PC-3 (cell line): Measurements from ENCODE around the gene C1orf198. TPM values are rescaled to one million over a fixed set of nuclear protein-coding genes. Genes with fewer than 3 reads are reported as not detected.

Experiments used
- ATAC-seq: fragments of 200-7000 bp; cut with Tn5 transposase; 2 replicates; pipeline ENCODE4 v1.9.1; 2020; ENCODE audit warnings: mild to moderate bottlenecking, moderate library complexity
- BruUV-seq: library from RNA; stranded (reverse); fragments of 400-500 nt; replicated peaks from 2 replicates; lab custom pipeline; 2021; lab: Mats Ljungman, UMichigan
- CTCF ChIA-PET: fragments of 300-600 bp; sonication (Branson Sonifier 250); formaldehyde crosslinking; loops from one replicate; lab custom pipeline; 2022; ENCODE audit warnings: antibody characterized with exemption; lab: Charles Lee
- POLR2A ChIA-PET: fragments of 300-600 bp; sonication (Branson Sonifier 250); formaldehyde crosslinking; loops from one replicate; lab custom pipeline; 2022; ENCODE audit warnings: antibody characterized with exemption; ENCODE audit not compliant: unreplicated experiment; lab: Charles Lee
- DNase-seq: peaks from one replicate; pipeline ENCODE4 v3.0.0-alpha.2; 2015
- H2AFZ ChIP-seq: fragments of 300-600 bp; sonication (generic); 2 replicates; pipeline ENCODE4 v1.6.0; 2016; ENCODE audit warnings: antibody characterized with exemption, low read length
- H3F3A ChIP-seq: fragments of 300-600 bp; sonication (generic); one replicate; pipeline ENCODE4 v1.6.0; 2017; ENCODE audit warnings: antibody characterized with exemption, low read length, control low read depth, mild to moderate bottlenecking; ENCODE audit not compliant: unreplicated experiment
- H3K27ac ChIP-seq: fragments of 300-600 bp; sonication (generic); 2 replicates; pipeline ENCODE4 v1.5.1; 2016; ENCODE audit warnings: mild to moderate bottlenecking, low read length
- H3K27me3 ChIP-seq: fragments of 300-600 bp; sonication (generic); 2 replicates; pipeline ENCODE4 v1.6.1; 2016; ENCODE audit warnings: low read length, mixed read lengths
- H3K36me3 ChIP-seq: fragments of 300-600 bp; sonication (generic); 2 replicates; pipeline ENCODE4 v1.6.1; 2016; ENCODE audit warnings: low read depth, mixed run types, low read length, mixed read lengths
- H3K4me1 ChIP-seq: fragments of 300-600 bp; sonication (generic); 2 replicates; pipeline ENCODE4 v1.5.1; 2016; ENCODE audit warnings: low read length; ENCODE audit not compliant: insufficient read depth
- H3K4me2 ChIP-seq: fragments of 300-600 bp; sonication (generic); 2 replicates; pipeline ENCODE4 v1.6.0; 2016; ENCODE audit warnings: low read length
- H3K4me3 ChIP-seq: fragments of 300-600 bp; sonication (generic); 2 replicates; pipeline ENCODE4 v1.5.1; 2016; ENCODE audit warnings: mild to moderate bottlenecking, low read length, mixed read lengths
- H3K79me2 ChIP-seq: fragments of 300-600 bp; sonication (generic); 2 replicates; pipeline ENCODE4 v1.6.1; 2017; ENCODE audit warnings: low read length, mixed read lengths
- H3K9ac ChIP-seq: fragments of 300-600 bp; sonication (generic); 2 replicates; pipeline ENCODE4 v1.6.0; 2016; ENCODE audit warnings: mild to moderate bottlenecking, low read length
- H3K9me2 ChIP-seq: fragments of 300-600 bp; sonication (generic); replicated peaks from 2 replicates; pipeline ENCODE4 v1.6.1; 2016; ENCODE audit warnings: mixed run types, low read length, mixed read lengths
- H3K9me3 ChIP-seq: fragments of 300-600 bp; sonication (generic); 2 replicates; pipeline ENCODE4 v1.6.1; 2016; ENCODE audit warnings: low read length, mixed read lengths
- H4K20me1 ChIP-seq: fragments of 300-600 bp; sonication (generic); 2 replicates; pipeline ENCODE4 v1.6.1; 2016; ENCODE audit warnings: low read length, mixed read lengths
- CTCF ChIP-seq: fragments of 300-600 bp; sonication (generic); conservative IDR thresholded peaks from 2 replicates; pipeline ENCODE4 v1.5.1; 2017; ENCODE audit warnings: antibody characterized with exemption, low read depth, mild to moderate bottlenecking, low read length
- EZH2 ChIP-seq: fragments of 300-600 bp; sonication (generic); IDR thresholded peaks from one replicate; pipeline ENCODE4 v1.6.1; 2017; ENCODE audit warnings: antibody characterized with exemption, mild to moderate bottlenecking, low read length; ENCODE audit not compliant: unreplicated experiment
- EZH2phosphoT487 ChIP-seq: fragments of 300-600 bp; sonication (generic); IDR thresholded peaks from 2 replicates; pipeline ENCODE4 v1.6.1; 2018; ENCODE audit warnings: mild to moderate bottlenecking, antibody characterized with exemption, low read length, borderline replicate concordance
- intact Hi-C: fragments of 100-400 bp; cut with micrococcal nuclease; formaldehyde crosslinking; loops from 2 replicates; pipeline ENCODE4 v1.9.0; 2023
- total RNA-seq: library from RNA; depleted of rRNA; stranded (reverse); fragments of >200 nt; gene quantifications from 2 replicates; pipeline ENCODE4 v1.2.3, GENCODE V29; 2014

The C1orf198 gene
- total RNA-seq, 1 experiment from 2014 or later, result 24.8 TPM

DNA sequence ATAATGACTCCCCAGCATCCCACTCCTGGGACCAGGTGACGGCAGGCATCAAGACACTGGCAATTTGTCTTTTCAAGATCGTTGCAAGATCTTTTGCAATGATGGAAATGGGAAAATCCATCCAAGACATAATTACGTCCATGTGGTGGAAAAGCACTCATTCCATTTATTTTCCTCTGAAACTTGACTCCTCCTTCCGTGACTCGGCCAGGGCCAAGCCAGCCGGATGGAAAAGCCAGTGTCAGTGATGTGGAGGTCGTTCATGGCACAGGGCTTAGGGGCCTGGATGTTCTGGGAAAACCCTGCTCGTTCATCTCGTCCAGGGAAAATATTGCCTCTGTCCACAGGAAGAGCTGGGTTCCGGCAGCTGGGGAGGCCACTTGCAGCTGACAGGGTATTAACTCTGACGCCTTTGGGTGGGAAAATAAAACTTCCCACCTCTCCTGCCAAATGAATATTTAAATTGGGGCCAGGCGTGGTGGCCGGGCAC lies 46.2 kb downstream of the C1orf198 start:
- no peak overlapping the region for H2AFZ ChIP-seq
- no peaks in the 10 kb centered on the region for H3K9me2 ChIP-seq
- 0 out of 2 replicates have a peak, but pooled peaks cover 4% of the 10 kb centered on the region for H3K27me3 ChIP-seq
- H3K9ac ChIP-seq, result no peak overlapping the region
- H3K4me2 ChIP-seq, result no peak overlapping the region
- peaks cover 23% of the 10 kb centered on the region for H3K4me1 ChIP-seq
- H3K9me3 ChIP-seq, result no peaks in the 10 kb centered on the region
- intact Hi-C loops, result no loop called here
- H3K27ac ChIP-seq, result no peak overlapping the region
- TF ChIP-seq CTCF (no peak), EZH2phosphoT487 (no peak), EZH2 (no peak)
- H4K20me1 ChIP-seq, result no peaks in the 10 kb centered on the region
- H3K36me3 ChIP-seq, result no peaks in the 10 kb centered on the region
- H3F3A ChIP-seq, result no peaks in the 10 kb centered on the region
- ChIA-PET CTCF (no interaction called here), POLR2A (no interaction called here)
- DNase-seq (no peak), ATAC-seq (no peak)
- no peaks in the 10 kb centered on the region for H3K79me2 ChIP-seq
- H3K4me3 ChIP-seq, result no peak overlapping the region
- no TSS peak for BruUV-seq

- H3K4me2 ChIP-seq, result no peak overlapping the region
- no peaks in the 10 kb centered on the region for H3K9me3 ChIP-seq
- ChIA-PET CTCF (no interaction called here), POLR2A (no interaction called here)
- no peaks in the 10 kb centered on the region for H3K9me2 ChIP-seq
- no peak overlapping the region for H3K9ac ChIP-seq
- DNase-seq (no peak), ATAC-seq (no peak)
- H3K4me3 ChIP-seq, result no peak overlapping the region
- H3K79me2 ChIP-seq, result no peaks in the 10 kb centered on the region
- H3K4me1 ChIP-seq, result peaks cover 23% of the 10 kb centered on the region
- H3K27ac ChIP-seq, result no peak overlapping the region
- H3F3A ChIP-seq, result no peaks in the 10 kb centered on the region
- TF ChIP-seq CTCF (no peak), EZH2 (no peak), EZH2phosphoT487 (no peak)
- BruUV-seq, result no TSS peak
- H3K27me3 ChIP-seq, result 0 out of 2 replicates have a peak, but pooled peaks cover 7% of the 10 kb centered on the region
- no peaks in the 10 kb centered on the region for H4K20me1 ChIP-seq
- no peak overlapping the region for H2AFZ ChIP-seq
- intact Hi-C loops, result no loop called here
- H3K36me3 ChIP-seq, result no peaks in the 10 kb centered on the region
Measured at GRCh38 chr1:230821346-230821745, 47.0 kb downstream of the C1orf198 start.

DNA sequence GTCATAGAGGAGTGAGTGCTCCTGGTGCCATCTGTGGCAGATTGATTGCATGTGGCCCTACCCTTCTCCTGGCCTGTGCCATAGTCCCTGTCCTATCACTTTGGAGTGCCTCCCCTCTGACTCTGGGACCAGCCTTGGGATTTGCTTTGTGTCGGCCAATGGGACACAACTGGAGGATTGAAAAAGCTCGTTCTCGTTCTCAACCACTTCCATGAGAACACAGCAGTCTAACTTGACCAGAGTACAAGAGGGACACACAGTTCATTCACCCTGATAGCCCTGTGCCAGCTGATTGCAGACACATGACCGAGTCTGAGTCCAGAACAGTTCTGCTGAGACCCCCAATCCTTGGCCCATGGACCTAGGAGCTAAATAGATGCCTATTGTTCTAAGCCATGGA lies 47.8 kb downstream of the C1orf198 start:
- Histone ChIP-seq H3K4me1 (peaks cover 16% of the 10 kb centered on the region), H2AFZ (no peak overlapping the region)

More for the DNA sequence above, 47.8 kb downstream of the C1orf198 start:
- Histone ChIP-seq H3K9ac (no peak overlapping the region), H3K4me2 (no peak overlapping the region), H4K20me1 (no peaks in the 10 kb centered on the region), H3K27me3 (0 out of 2 replicates have a peak, but pooled peaks cover 14% of the 10 kb centered on the region), H3K36me3 (no peaks in the 10 kb centered on the region), H3F3A (no peaks in the 10 kb centered on the region), H3K9me2 (no peaks in the 10 kb centered on the region), H3K79me2 (no peaks in the 10 kb centered on the region), H3K27ac (no peak overlapping the region), H3K4me3 (no peak overlapping the region), H3K9me3 (no peaks in the 10 kb centered on the region)
- ATAC-seq, result no peak
- TF ChIP-seq EZH2, result no peak
- no peak for TF ChIP-seq CTCF
- TF ChIP-seq EZH2phosphoT487, result no peak
- BruUV-seq, result no TSS peak
- ChIA-PET POLR2A (no interaction called here), CTCF (no interaction called here)
- intact Hi-C loops, result no loop called here
- no peak for DNase-seq
